NCI-H524 treated with DMSO at 0.1 percent for 48 hours (cell line): ENCODE data around the gene C4BPA.

ENCODE experiments used
- DNase-seq: peaks from one replicate; lab custom pipeline; 2025; lab: John Stamatoyannopoulos, UW

C4BPA gene

DNA sequence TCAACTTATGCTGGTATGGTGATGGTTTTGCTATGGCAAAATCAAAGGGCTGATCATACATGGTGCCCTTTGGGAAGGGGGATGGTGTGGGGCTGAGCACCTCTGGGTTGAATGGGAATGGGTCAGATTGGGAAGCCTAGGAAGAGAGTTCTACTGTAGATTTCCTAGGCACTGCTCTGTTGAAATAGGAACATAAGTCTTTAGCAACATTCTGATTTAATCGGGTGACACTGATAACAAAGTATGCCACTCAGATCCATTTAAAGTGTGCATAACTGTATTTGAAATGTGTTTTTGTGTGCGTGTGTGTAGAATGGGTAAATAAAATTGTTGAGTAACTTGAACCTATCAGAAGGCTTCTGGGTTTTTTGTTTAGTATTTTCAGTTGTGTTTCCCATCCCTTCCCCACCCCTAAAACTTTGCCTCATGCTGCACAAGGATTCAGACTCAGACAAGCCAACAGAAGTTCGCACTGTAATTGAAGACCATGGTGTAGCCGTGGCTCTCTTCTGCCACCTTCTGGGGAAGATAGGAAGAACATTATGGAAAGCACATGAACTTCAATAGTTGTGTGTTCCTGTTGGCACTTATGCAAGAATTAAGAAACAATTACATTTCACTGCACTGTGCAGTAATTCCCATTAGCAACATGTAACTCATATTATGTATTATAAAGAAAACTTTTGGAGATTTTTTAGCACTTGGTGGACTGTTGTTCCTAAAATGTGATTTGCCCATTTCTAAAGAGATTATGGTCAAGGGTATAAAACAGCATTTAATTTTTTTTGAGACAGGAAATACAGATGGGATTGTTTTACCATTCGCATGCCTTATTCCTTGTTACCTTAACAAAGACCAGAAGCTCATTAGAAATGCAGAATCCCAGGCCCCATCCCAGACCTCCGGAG, 26.3 kb upstream of the C4BPA start:
- DNase-seq: peak; percentile 9

DNA sequence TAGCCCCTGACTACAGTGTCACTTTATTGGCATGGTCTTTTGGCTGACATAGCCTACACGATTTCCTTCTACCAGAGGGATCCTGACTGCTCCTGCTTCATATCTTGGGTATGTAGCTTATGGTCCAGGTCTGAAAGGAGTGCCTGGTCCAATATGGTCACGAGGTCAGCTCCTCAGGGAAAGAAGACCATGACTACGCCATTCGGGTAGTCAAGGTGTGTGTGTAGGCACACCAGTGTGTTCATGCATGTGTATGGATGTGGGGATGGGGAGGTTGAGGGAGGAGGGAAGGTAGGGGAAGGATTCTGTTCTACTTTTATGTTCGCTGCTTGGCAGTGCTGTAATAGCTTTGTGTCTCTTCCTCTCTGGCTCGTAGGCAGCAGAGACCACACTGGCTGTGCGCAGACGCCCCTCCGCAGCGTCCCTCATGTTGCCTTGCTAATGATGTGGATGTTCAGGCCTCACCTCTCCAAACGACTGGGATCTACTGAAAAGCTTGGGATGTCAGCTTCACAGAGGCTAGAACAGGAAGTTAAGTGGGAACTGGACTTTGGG, 25.4 kb upstream of the C4BPA start:
- DNase-seq: no peak

DNA sequence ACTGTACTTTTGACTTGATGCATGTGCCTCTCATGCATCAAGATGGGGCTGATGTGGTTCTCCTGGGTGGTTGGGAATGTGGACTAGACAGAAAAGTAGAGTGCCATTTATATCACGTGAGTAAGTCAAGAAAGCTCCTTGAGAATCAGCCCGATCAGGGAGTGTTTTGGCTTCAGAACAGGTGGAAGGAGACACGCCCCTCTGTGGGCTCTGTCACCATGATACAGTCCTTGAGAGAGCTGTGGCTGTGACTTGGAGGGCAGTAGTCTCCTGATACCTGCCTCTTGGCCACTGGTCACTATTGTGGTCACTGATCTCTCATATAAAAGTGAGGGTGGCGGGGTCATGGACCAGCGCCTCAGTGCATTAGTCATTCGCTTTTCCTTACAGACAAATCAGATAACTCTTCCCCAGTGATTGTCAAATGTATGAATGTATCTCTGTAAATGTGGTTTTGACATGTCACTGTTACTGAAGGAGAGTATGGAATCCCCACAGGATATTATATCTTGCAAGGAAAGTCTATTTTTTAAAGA, 24.3 kb upstream of the C4BPA start:
- no peak for DNase-seq

DNA sequence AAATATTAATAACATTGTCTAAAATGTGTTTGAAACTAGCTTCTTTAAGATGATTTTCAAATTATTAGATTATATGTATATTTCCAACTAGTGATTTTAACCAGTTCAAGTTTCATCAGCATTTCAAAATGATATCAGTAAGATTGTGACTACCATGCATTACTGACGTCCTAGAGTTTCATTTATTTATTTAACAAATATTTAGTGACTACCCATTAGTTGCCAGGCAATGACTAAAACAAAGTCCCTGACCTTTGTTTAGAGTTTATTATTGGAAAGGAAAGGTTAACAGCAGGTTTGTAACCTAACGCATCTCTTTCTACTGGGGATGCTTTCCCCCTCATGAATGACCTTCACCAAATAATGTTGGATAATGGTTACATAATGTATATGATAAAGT, 22.9 kb upstream of the C4BPA start:
- DNase-seq: no peak

DNA sequence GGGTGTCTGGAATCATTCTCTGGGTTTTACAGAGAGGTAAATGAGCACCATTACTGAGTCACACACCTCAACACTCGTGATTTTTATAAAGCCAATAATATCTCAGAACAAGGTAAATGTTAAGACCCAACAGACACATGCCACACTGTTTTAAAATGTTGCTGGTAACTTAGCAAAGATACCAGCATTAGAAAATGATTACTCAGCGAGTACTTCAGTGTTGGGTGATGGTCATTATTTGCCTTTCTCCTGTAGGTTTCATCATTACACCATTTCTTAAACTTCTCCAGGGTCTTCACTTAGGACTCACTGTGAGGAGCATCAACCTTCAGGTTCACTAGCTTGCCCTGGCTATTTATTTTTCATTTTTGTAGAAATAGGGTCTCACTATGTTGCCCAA, 22.2 kb upstream of the C4BPA start:
- no peak for DNase-seq

DNA sequence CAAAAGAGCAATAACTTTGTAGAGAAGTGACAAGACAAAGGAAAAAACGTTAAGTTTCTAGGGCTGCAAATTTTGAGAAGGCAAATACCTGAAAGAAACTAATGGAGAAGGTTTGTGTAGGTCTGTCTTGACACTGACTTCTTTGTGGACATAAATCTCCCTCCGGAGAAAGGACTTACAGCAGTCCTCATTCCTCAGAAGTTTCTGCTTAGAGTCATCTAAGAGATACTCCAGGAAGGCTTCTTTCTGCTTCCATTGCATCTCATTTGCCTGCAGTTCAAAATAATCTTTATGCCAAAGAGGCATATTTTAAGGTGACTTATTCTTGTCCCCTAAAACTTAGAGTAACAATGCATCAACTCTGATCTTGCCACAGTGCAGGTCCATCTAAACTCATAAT, 19.8 kb upstream of the C4BPA start:
- DNase-seq: no peak

DNA sequence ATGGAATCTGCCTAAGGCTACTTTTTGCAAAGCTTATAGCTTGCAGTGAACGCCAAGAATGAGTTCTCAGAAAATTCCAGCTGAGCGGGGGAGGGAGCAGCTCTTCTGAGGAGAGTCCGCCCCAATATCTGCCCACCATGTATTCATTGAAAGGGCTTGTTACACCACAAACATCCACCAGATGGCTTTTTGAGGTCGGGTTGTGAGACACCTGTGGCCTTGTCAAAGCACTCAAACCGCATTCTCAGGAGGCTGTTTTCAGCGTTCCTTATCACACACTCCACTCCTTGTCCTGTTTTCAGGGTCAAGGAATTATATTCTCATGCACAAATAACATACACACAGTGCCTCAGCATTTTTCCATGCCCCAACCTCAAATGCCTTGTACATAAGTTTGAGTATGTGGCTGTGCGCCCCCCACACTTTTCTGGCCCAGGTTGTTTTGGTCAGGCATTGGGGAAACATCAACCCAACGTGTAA, 19.3 kb upstream of the C4BPA start:
- no peak for DNase-seq

DNA sequence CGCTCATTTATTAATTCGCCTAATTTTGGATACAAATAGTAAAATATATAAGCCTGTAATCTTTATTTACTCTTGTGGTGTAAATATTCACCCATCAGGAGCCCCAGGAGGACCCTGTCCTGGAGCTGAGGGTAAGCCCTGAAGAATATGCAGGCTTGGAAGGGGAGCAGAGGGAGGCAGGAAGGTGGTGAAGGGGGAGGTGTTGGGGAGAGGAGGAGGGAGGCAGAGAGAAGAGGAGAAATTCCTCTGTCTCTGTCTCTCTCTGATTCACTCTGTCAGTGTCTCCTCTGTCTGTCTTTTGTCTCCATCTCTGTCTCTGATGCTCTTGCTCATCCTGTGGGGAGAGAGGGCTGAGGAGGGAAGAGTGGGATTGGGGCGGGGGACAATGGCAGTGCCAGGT, 18.1 kb upstream of the C4BPA start:
- no peak for DNase-seq

DNA sequence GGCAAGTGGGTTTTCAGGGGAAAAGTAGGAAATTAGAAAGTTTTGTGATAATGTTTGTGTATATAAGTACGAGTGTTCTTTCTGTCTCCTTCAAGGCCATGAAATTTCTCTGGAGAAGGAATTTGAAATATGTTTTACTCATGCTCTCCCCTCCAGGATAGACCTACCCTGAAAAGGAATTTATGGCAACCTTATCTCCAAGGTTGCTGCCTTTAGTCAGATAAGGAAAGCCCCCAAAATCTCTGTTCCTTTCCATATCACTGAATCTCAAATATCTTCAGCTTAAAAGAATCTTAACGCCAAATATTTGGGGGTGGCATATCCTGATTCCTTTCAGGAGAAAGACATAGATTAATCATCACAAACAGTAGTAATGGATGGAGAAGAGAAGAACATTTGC, 15.9 kb upstream of the C4BPA start:
- no peak for DNase-seq

DNA sequence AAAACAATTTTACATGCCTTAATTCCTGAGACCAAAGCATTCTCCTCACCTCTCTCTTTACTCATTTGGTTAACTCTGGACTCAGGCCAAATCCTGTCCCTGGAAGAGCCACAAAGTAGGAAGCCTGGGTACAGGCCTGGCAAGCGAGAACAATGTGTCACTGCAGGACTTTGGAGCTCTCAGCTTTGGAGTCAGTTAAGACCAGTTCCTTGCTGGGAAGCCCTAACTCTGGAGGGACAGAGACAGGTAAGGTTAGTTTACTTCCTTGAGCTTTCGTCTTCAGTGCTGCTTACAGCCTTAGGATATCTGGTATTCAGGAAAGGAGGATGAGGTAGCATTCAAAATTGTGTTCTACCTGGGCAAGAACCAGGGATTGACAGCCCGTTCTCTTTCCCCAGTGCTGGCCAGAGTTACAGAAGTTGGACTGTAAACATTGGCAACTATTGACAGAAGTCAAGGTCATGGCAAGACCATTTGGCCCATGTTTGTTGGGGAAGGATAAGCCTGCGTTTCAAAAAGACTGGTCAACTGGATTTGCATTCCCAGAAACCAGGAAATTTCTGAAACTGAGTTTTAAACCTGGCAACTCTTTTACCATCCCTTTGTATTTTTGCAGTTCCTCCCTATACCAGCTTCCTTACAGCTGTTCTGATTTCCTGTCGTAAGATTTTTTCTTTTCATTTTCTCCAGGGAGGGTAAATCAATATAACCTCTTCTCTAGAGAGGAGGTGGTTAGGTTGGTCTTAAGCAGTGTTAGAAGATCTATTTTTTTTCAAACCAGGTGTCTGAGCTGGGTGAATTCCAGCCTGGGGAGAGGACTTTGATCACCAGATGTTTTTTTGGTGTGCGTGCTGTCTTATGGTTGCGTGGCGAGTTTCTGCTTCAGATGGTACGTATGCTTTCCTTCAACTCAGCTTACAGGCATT, 15.1 kb upstream of the C4BPA start, which contains the start of gene C4BPB:
Gene C4BPB, plus strand, starts transcription at position 160 of the 926 bp plus-strand sequence. Its CDS starts 672 bp downstream, at position 832.
- no peak for DNase-seq

DNA sequence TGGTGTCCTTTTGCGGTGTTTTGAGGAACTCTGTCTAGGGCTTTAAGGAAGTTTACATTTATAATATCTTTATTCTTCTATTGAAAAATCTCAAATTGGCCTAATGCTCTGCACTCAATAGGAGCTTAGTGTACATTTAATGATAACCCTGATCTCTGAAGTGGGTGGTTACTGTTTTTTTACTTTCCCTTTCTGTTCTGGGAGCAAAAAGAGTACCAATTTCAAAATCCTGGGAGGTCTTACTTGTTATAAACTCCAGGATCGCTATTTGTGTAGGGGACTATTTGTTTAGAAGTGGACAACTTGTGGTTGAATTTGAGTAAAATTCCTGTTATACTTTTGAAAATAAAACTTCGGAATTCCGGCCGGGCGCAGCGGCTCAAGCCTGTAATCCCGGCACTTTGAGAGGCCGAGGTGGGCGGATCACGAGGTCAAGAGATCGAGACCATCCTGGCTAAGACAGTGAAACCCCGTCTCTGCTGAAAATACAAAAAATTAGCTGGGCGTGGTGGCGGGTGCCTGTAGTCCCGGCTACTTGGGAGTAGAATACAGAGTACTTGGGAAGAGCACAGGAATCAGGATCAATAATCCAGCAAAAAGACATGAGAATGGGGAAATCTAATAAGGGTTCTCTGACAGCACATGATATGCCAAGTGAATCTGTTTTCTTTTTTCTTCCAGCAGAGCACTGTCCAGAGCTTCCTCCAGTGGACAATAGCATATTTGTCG, 14.2 kb upstream of the C4BPA start:
- no peak for DNase-seq

DNA sequence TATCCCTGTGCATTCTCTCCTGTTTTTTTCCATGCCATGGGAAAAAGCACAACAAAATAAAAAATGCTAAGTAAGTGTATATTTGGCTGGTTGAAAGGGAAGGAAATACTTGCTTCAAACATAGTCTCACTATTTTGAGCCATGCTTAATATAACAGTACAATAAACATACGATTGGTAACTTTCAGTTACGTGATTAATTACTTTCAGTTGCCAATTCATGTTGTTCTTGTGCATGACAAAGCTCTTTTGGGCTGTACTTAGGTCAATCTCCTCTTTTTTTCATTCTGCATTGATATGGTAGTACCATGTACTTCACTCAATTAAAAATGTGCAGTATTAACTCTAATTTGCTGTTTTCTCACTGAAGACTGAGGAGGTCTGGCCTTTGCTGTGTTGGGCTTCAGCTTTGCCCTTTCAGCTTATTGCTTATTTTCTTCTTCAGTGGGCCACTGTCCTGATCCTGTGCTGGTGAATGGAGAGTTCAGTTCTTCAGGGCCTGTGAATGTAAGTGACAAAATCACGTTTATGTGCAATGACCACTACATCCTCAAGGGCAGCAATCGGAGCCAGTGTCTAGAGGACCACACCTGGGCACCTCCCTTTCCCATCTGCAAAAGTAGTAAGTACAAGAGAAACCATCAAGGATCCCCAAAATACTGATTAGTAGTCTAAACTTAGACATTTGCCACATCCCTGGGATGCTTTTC, 12.7 kb upstream of the C4BPA start:
- no peak for DNase-seq

DNA sequence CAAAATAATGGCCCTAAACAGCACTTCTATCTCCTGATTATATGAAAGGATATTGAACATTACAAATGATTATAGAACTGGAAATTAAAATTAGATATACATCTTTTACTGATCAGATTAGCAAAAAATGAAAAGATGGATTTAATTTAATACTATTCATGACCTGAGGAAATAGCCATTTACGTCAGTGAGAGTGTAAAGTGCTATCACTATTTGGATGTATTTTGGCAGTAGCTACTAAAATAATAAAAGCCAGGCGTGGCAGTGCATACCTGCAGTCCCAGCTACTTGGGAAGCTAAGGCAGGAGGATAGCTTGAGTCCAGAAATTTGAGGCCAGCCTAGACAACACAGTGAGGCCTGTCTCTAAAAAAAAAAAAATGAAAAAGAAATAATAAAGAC, 10.1 kb upstream of the C4BPA start:
- no peak for DNase-seq

DNA sequence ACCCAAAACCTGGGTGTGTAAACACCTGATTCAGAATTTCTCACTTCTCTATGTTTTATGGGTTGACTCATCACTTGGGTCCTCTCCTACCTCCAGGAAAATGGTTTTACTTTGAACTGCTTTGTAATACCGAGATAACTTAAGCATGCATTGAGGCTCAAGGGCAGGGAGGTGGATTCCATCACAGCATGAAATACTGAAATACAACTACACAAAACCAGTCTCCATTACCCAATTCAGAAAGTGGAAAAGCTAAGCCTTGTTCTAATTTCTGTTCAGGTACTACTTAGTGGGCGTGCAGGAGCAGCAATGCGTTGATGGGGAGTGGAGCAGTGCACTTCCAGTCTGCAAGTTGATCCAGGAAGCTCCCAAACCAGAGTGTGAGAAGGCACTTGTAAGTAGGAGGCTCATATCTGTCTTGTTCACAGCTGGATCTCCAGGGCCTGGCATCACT, 6.1 kb upstream of the C4BPA start:
- DNase-seq: no peak

DNA sequence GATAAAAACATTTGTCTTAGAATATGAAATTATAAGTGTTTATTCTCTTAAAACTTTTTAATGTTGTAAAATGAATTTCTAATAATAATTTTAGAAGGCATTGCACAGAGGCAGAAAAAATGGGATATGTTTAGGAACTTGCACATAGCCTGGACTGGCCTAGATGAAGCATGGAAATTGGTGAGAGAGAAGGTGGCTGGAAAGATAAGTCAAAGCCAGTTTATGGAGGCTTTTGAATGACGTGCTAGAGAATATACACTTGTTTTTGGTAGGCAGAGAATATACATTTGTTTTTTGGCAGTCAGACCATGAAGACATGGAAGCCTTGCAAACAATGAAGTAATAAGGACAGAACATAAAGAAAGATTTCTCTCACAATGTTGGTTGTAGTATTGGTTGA, 2.3 kb upstream of the C4BPA start:
- no peak for DNase-seq

DNA sequence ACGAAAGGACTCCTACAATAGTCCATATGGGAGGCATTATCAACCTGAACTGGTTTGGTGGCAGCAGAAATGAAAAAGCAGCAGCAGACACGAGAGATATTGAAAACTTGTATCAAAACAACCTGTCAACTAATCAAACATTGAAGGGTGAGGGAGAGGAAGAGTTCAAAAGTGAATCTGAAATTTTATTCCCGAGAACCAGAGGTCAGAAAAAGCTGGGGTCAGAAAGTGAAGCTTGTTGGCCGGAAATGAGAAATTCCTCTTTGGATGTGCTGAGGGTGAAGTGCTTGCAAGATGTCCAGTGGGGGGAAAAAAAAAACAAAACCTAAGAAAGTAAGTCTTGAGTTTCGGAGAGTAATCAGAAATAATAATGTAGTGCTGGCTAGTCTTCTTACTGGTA, 1.9 kb upstream of the C4BPA start:
- no peak for DNase-seq

DNA sequence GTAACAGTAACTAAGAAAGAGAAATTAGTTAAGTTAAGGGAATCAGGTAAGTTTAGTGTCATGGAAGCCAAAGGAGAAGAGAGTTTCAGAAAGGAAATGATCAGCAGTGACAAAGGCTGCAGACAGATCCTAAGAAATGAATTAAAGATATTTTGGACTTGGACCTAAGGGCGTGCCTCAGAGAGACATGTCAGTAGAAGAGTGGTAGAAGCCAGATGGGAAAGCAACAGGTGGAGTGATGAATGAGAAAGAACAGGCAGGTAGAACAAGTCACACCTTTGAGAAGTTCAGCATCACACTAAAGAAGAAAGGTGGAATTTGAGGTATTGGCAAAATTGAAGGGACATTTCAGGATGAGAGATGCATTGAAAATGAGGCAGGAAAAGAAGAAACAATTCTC, 1.4 kb upstream of the C4BPA start:
- DNase-seq: no peak

DNA sequence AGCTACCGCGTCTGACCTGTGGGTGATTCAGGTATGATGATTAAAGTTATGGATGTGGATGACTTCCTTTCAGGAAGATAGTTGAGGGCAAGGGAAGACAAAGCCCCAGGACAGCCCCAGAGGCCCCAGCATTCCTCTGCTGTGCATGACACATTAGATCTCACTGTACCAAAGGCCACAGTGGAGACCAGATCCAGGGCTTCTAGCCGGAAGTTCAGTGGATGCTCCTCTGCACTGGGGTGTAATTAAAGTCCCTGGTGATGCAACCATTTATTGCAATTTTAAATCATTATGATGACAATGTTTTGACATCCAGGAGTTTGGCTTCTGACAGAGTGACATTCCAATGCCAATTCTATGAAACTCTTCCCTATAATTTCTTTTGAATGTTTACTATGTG, 5.0 kb downstream of the C4BPA start:
- no peak for DNase-seq

DNA sequence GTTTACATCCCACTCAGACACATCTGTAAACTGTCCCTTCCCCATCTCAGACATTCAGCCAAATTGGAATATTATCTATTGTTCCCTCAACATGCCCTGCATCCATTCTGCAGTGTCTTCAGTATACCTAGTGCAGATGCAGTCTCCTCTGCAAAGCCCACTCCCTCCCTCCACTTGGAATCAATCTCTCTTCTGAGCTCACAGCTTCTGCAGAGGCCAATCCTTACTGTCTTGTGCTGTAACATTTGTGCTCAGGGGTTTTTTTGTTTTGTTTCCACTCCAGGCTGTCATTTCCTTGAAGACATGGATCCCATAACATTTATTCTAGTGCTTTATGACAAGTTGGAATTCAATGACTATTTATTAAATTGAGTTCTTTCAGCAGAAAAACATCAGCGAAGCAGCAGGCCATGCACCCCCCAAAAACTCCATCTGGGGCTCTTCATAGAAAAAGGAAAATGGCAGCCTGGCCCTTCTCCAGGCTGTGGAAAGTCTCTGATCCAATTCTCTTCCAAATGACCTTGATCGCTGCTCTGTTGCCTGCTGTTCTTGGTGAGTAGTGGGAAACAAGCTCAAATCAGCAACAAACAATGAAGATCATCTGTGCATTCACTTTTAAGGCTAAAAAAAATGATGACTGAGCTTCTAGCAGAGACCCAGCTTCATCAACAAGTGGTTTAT, 8.7 kb downstream of the C4BPA start:
- DNase-seq: no peak

DNA sequence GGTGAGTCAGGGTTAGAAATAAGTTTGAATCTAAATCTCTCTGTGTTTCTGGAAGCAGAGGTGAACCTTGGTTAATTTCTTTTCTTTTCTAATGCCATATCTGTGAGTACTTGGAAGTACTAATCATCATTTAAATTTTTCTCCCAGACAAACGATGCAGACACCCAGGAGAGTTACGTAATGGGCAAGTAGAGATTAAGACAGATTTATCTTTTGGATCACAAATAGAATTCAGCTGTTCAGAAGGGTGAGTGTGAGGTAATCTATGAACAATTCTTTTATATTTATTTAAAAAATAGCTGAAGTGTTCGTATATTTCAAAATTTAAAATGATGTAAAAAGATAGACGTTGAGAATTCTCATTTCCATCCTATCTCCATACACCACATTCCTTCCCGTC, 11.2 kb downstream of the C4BPA start:
- no peak for DNase-seq
